GM19193 (cell line): ENCODE measurements around the gene KCNG4.

Source experiments
- POLR2A ChIP-seq: IDR thresholded peaks from 4 replicates; pipeline ENCODE4 v1.6.1; 2011; ENCODE audit not compliant: insufficient read depth, insufficient read length; ENCODE audit errors: extremely low read depth

Gene KCNG4

GRCh38 chr16:84207251-84207650 lies 32.6 kb downstream of the KCNG4 start:
- TF ChIP-seq POLR2A = no peak

- TF ChIP-seq POLR2A = no peak
Observed at GRCh38 chr16:84205976-84206691, 33.7 kb downstream of the KCNG4 start.

- TF ChIP-seq POLR2A = no peak
Observed at GRCh38 chr16:84199861-84200260, 40.0 kb downstream of the KCNG4 start.

GRCh38 chr16:84199097-84199496 lies 40.7 kb downstream of the KCNG4 start:
- TF ChIP-seq POLR2A = no peak

GRCh38 chr16:84198401-84198800 lies 41.4 kb downstream of the KCNG4 start:
- no peak for TF ChIP-seq POLR2A

GRCh38 chr16:84197466-84198128 lies 42.2 kb downstream of the KCNG4 start:
- no peak for TF ChIP-seq POLR2A

GRCh38 chr16:84196727-84197394 lies 43.0 kb downstream of the KCNG4 start:
- TF ChIP-seq POLR2A = no peak

GRCh38 chr16:84196101-84196500 lies 43.7 kb downstream of the KCNG4 start:
- no peak for TF ChIP-seq POLR2A

- no peak for TF ChIP-seq POLR2A
Observed at GRCh38 chr16:84195201-84196093, 44.4 kb downstream of the KCNG4 start.

- TF ChIP-seq POLR2A = no peak
Observed at GRCh38 chr16:84194470-84195200, 45.2 kb downstream of the KCNG4 start.

GRCh38 chr16:84194018-84194417 lies 45.8 kb downstream of the KCNG4 start:
- no peak for TF ChIP-seq POLR2A

GRCh38 chr16:84193480-84193879 lies 46.3 kb downstream of the KCNG4 start:
- no peak for TF ChIP-seq POLR2A

- TF ChIP-seq POLR2A = no peak
Observed at GRCh38 chr16:84191466-84191865, 48.3 kb downstream of the KCNG4 start.

GRCh38 chr16:84190731-84191388 lies 49.0 kb downstream of the KCNG4 start, which contains the start of gene ADAD2:
TSS of gene ADAD2 (plus strand) at chr16:84191157. CDS start at chr16:84191231, 74 bp downstream.
- no peak for TF ChIP-seq POLR2A
